ENCODE measurements around the gene PRR23E. TPM values are rescaled to one million over a fixed set of nuclear protein-coding genes. Genes with fewer than 3 reads are reported as not detected.

Gene PRR23E
- total RNA-seq, 1 experiment from 2014 or later = not detected

DNA sequence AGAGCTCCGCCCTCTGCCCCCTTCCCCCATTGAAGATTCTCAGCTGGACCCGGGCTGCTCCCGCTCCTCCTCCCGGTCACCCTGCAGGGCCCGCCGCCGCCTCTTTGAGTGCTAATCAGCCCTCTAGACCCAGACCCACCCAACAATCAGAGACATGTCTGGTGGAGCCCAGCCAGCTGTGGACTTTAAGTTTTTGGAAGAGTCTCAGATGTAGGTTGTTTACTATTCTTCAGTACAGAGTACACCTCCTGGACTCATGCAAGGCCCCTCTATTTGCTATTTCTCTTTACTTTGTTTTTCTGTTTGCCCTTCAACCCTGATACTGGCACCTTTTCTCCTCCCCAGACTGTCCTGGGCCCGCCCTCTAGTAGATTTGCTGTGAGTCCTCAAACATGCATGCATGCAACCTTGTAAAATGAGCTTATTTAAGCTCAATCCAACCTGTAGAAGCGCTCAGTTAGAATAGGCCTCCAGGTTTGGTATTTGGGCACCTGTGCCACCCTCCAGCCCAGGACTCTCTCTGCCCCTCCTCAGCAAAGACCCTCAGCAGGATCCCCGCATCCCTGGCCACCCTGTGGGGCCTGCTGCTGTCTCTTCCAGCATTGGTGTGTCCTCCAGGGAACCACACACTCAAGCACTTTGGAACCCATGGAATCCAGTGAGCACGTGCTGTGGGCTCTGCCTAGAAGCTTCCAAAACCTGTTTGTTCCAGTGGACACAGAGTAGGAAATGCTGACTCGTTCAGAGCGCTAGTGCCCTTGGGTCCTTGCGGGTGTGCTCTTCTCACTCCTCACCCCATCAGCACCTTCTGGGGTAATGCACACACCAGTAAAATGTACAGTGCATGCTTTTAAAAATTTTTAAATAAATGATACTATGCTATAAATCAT lies 4.6 kb downstream of the PRR23E start:
- no peaks in the 10 kb centered on the region for H3K36me3 Mint-ChIP-seq (ENCODE audit: insufficient read depth, unreplicated experiment)
- H3K27ac Mint-ChIP-seq (ENCODE audit: unreplicated experiment) = no peak overlapping the region
- H3K4me1 ChIP-seq = no peaks in the 10 kb centered on the region
- H3K9me3 Mint-ChIP-seq (ENCODE audit: unreplicated experiment) = peaks cover 5% of the 10 kb centered on the region
- intact Hi-C loops (cut with micrococcal nuclease; ENCODE audit: unreplicated experiment) = no loop called here
- ChIA-PET POLR2A (no interaction called here), CTCF (no interaction called here)
- no peaks in the 10 kb centered on the region for H3K36me3 ChIP-seq (ENCODE audit: control insufficient read depth, insufficient read depth, low read length)
- no peak overlapping the region for H3K4me3 Mint-ChIP-seq (ENCODE audit: unreplicated experiment)
- H3K27me3 ChIP-seq (replicated peaks; ENCODE audit: control insufficient read depth, insufficient read depth, low read length) = no peaks in the 10 kb centered on the region; the same call in 1 of the 2 replicates
- H3K27me3 Mint-ChIP-seq (ENCODE audit: insufficient read depth, unreplicated experiment) = peaks cover 11% of the 10 kb centered on the region
- DNase-seq = no peak
- BruUV-seq (replicated peaks) = no TSS peak
- no peak overlapping the region for H3K4me3 ChIP-seq (ENCODE audit: low read depth, low read length)
- TF ChIP-seq, protein P1, sequence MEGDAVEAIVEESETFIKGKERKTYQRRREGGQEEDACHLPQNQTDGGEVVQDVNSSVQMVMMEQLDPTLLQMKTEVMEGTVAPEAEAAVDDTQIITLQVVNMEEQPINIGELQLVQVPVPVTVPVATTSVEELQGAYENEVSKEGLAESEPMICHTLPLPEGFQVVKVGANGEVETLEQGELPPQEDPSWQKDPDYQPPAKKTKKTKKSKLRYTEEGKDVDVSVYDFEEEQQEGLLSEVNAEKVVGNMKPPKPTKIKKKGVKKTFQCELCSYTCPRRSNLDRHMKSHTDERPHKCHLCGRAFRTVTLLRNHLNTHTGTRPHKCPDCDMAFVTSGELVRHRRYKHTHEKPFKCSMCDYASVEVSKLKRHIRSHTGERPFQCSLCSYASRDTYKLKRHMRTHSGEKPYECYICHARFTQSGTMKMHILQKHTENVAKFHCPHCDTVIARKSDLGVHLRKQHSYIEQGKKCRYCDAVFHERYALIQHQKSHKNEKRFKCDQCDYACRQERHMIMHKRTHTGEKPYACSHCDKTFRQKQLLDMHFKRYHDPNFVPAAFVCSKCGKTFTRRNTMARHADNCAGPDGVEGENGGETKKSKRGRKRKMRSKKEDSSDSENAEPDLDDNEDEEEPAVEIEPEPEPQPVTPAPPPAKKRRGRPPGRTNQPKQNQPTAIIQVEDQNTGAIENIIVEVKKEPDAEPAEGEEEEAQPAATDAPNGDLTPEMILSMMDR (IDR thresholded peaks at IDR 0.05; ENCODE audit: insufficient read depth in 1 of 2, low read depth in 1 of 2, low read length in 1 of 2, severe bottlenecking in 1 of 2, unreplicated experiment in 1 of 2) = no peak
- H3K4me1 Mint-ChIP-seq (ENCODE audit: low read depth, unreplicated experiment) = no peaks in the 10 kb centered on the region
- H3K9me3 ChIP-seq = no peaks in the 10 kb centered on the region

DNA sequence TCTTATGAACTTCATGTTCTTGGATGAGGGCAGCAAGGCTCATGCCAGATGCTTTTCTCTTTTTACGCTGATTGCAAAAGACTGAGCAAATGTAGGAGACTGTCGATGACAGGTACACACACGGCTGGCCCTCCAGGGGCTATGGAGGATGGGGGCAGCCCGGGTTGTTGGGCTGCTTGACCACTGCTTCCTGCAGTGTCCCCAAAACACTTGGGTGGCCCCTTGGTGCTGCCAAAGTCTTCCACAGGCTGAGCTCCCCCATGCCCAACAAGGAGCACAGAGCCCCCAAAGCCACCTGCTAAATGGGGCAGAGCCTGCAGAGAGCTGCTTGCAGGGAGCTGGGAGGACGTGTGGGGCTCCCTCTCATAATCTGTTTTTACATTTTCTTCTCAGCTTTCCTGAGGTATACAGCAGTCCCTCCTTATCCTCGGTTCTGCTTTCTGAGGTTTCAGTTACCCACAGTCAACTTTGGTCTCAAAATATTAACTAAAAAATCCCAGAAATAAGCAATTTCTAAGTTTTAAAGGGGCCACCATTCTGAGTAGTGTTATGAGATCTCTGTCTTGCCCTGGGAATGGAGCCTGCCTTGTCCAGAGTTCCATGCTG lies 7.3 kb downstream of the PRR23E start:
- H3K4me3 Mint-ChIP-seq (ENCODE audit: unreplicated experiment) = no peak overlapping the region
- H3K9me3 ChIP-seq = no peaks in the 10 kb centered on the region
- TF ChIP-seq, protein P1 (IDR thresholded peaks at IDR 0.05; ENCODE audit: insufficient read depth in 1 of 2, low read depth in 1 of 2, low read length in 1 of 2, severe bottlenecking in 1 of 2, unreplicated experiment in 1 of 2) = no peak
- BruUV-seq (replicated peaks) = no TSS peak
- ChIA-PET POLR2A (no interaction called here), CTCF (no interaction called here)
- no peak overlapping the region for H3K4me3 ChIP-seq (ENCODE audit: low read depth, low read length)
- H3K4me1 Mint-ChIP-seq (ENCODE audit: low read depth, unreplicated experiment) = no peaks in the 10 kb centered on the region
- H3K27ac Mint-ChIP-seq (ENCODE audit: unreplicated experiment) = no peak overlapping the region
- intact Hi-C loops (cut with micrococcal nuclease; ENCODE audit: unreplicated experiment) = no loop called here
- no peaks in the 10 kb centered on the region for H3K36me3 Mint-ChIP-seq (ENCODE audit: insufficient read depth, unreplicated experiment)
- no peaks in the 10 kb centered on the region for H3K36me3 ChIP-seq (ENCODE audit: control insufficient read depth, insufficient read depth, low read length)
- H3K27me3 Mint-ChIP-seq (ENCODE audit: insufficient read depth, unreplicated experiment) = peaks cover 11% of the 10 kb centered on the region
- H3K27me3 ChIP-seq (replicated peaks; ENCODE audit: control insufficient read depth, insufficient read depth, low read length) = no peaks in the 10 kb centered on the region; the same call in 1 of the 2 replicates
- H3K4me1 ChIP-seq = no peaks in the 10 kb centered on the region
- no peak for DNase-seq
- H3K9me3 Mint-ChIP-seq (ENCODE audit: unreplicated experiment) = peaks cover 12% of the 10 kb centered on the region

DNA sequence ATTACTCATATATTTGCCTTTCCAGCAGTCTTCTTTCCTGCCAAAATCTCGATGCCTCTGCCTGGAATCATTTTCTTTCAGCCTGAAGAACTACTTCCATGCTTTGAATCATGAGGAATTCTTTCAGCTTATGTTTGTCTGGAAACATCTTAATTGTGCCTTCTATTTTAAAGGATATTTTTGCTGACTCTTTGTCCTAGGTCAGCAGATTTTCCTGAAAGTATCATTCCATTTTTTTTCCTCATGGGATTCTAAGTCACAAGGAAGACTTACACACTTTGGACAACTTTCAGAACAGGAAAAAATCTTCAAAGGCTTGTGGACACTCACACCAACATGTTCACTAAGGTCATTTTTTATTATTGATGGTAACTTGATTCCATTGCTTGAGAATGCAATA lies 10.1 kb downstream of the PRR23E start:
- peaks cover 5% of the 10 kb centered on the region for H3K27me3 Mint-ChIP-seq (ENCODE audit: insufficient read depth, unreplicated experiment)

More for the DNA sequence above, 10.1 kb downstream of the PRR23E start:
- Histone ChIP-seq H3K4me3 (ENCODE audit: low read depth, low read length) (no peak overlapping the region), H3K4me1 (no peaks in the 10 kb centered on the region), H3K36me3 (ENCODE audit: control insufficient read depth, insufficient read depth, low read length) (no peaks in the 10 kb centered on the region), H3K27me3 (replicated peaks; ENCODE audit: control insufficient read depth, insufficient read depth, low read length) (no peaks in the 10 kb centered on the region; the same call in 1 of the 2 replicates), H3K9me3 (no peaks in the 10 kb centered on the region)
- no peaks in the 10 kb centered on the region for H3K4me1 Mint-ChIP-seq (ENCODE audit: low read depth, unreplicated experiment)
- H3K36me3 Mint-ChIP-seq (ENCODE audit: insufficient read depth, unreplicated experiment) = no peaks in the 10 kb centered on the region
- intact Hi-C loops (cut with micrococcal nuclease; ENCODE audit: unreplicated experiment) = no loop called here
- H3K27ac Mint-ChIP-seq (ENCODE audit: unreplicated experiment) = no peak overlapping the region
- peaks cover 12% of the 10 kb centered on the region for H3K9me3 Mint-ChIP-seq (ENCODE audit: unreplicated experiment)
- BruUV-seq (replicated peaks) = no TSS peak
- no peak for DNase-seq
- ChIA-PET POLR2A (no interaction called here), CTCF (no interaction called here)
- no peak overlapping the region for H3K4me3 Mint-ChIP-seq (ENCODE audit: unreplicated experiment)
- TF ChIP-seq, protein P1 (IDR thresholded peaks at IDR 0.05; ENCODE audit: insufficient read depth in 1 of 2, low read depth in 1 of 2, low read length in 1 of 2, severe bottlenecking in 1 of 2, unreplicated experiment in 1 of 2) = no peak
